22Rv1 (cell line): ENCODE data around the gene MTIF2.

Experiments
- ZFX ChIP-seq: fragments of 450-650 bp; IDR thresholded peaks from 2 replicates; pipeline ENCODE4 v1.6.1; 2017; ENCODE audit warnings: antibody characterized with exemption, borderline replicate concordance
- TF ChIP-seq, protein P1 (sequence below): fragments of 450-650 bp; IDR thresholded peaks from 2 replicates; pipeline ENCODE4 v1.5.1; 2017; ENCODE audit warnings: mild to moderate bottlenecking

DNA sequence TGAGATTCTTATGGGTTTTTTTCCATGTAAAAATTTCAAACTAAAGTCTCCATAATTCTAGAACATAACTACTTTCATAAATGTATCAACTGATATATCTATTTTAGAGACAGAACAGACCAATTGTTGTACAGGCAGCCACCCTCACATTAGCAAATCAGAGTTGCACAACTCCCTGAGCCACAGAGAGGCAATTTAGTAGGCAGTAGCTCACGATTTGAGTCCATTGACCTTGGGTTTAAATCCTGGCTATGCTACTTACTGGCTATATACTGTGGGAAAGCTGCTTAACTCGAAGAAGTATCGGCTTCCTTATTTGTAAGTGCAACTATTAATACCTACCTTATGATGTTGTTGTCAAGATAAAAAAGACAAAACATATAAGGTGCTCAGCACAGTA, 16.2 kb downstream of the MTIF2 start:
- TF ChIP-seq, protein P1, sequence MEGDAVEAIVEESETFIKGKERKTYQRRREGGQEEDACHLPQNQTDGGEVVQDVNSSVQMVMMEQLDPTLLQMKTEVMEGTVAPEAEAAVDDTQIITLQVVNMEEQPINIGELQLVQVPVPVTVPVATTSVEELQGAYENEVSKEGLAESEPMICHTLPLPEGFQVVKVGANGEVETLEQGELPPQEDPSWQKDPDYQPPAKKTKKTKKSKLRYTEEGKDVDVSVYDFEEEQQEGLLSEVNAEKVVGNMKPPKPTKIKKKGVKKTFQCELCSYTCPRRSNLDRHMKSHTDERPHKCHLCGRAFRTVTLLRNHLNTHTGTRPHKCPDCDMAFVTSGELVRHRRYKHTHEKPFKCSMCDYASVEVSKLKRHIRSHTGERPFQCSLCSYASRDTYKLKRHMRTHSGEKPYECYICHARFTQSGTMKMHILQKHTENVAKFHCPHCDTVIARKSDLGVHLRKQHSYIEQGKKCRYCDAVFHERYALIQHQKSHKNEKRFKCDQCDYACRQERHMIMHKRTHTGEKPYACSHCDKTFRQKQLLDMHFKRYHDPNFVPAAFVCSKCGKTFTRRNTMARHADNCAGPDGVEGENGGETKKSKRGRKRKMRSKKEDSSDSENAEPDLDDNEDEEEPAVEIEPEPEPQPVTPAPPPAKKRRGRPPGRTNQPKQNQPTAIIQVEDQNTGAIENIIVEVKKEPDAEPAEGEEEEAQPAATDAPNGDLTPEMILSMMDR: no peak
- no peak for TF ChIP-seq ZFX
